ENCODE measurements around the gene NACC1.
"Not testable (repeated sequence)": the region's sequence is repeated elsewhere in the genome, so short reads cannot be mapped to it uniquely, and the experiment has no call there.

NACC1 gene

DNA sequence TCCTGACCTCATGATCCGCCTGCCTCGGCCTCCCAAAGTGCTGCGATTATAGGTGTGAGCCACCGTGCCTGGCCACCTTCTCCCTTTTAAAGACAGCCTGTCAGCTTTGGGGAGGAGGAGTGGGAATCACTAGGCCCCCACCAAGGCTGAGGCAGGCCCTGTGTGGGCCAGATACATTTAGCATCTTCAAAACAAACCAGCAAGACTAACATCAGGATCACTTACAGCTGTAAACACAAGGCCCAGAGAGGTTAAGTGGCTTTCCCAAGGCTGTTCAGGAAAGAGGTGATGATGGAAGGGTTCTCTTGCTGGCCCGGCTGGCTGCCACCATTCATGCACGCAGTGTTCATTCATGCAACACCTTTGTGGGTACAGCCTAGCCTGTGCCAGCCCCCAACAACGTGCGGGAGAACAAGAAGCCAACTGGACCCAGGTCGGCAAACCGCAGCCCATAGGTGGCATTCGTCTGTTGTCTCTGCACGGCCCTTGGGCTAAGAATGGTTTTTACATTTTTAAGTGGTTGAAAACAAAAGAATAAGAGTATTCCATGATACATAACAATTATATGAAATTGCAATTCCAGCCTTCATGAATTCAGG, 55.2 kb downstream of the NACC1 start:
- DNase-seq (ENCODE audit: low read depth): no peak
- no peak for TF ChIP-seq CTCF (IDR thresholded peaks at IDR 0.05; ENCODE audit: control insufficient read depth, insufficient read depth, low read depth, low read length, missing control alignments)
- H3K4me3 ChIP-seq (ENCODE audit: control insufficient read depth, low read depth, low read length): no peak overlapping the region

- no peak for TF ChIP-seq CTCF (IDR thresholded peaks at IDR 0.05; ENCODE audit: control insufficient read depth, insufficient read depth, low read depth, low read length, missing control alignments)
- no peak for DNase-seq (ENCODE audit: low read depth)
- H3K4me3 ChIP-seq (ENCODE audit: control insufficient read depth, low read depth, low read length): no peak overlapping the region
Measured at GRCh38 chr19:13176345-13176744, 58.3 kb downstream of the NACC1 start.

- H3K4me3 ChIP-seq (ENCODE audit: control insufficient read depth, low read depth, low read length); DNase-seq (ENCODE audit: low read depth): not testable (repeated sequence)
Measured at GRCh38 chr19:13177584-13177983, 59.5 kb downstream of the NACC1 start.

GRCh38 chr19:13178291-13178690, 60.2 kb downstream of the NACC1 start:
- H3K4me3 ChIP-seq (ENCODE audit: control insufficient read depth, low read depth, low read length); DNase-seq (ENCODE audit: low read depth): not testable (repeated sequence)

- no peak for TF ChIP-seq CTCF (IDR thresholded peaks at IDR 0.05; ENCODE audit: control insufficient read depth, insufficient read depth, low read depth, low read length, missing control alignments)
- DNase-seq (ENCODE audit: low read depth): no peak
- H3K4me3 ChIP-seq (ENCODE audit: control insufficient read depth, low read depth, low read length): no peak overlapping the region
Measured at GRCh38 chr19:13181747-13182388, 63.8 kb downstream of the NACC1 start.

DNA sequence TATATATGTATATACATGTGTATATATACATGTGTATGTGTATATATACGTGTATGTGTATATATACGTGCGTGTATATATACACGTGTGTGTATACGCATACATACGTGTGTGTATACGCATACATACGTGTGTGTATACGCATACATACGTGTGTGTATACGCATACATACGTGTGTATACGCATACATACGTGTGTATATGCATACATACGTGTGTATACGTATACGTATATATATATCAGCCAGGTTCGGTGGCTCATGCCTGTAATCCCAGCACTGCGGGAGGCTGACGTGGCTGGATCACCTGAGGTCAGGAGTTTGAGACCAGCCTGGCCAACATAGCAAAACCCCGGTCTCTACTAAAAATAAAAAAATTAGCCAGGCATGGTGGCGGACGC, 66.9 kb downstream of the NACC1 start:
- DNase-seq (ENCODE audit: low read depth); H3K4me3 ChIP-seq (ENCODE audit: control insufficient read depth, low read depth, low read length): not testable (repeated sequence)

- not testable (repeated sequence) for DNase-seq (ENCODE audit: low read depth)
Measured at GRCh38 chr19:13185763-13186657, 67.9 kb downstream of the NACC1 start.

DNA sequence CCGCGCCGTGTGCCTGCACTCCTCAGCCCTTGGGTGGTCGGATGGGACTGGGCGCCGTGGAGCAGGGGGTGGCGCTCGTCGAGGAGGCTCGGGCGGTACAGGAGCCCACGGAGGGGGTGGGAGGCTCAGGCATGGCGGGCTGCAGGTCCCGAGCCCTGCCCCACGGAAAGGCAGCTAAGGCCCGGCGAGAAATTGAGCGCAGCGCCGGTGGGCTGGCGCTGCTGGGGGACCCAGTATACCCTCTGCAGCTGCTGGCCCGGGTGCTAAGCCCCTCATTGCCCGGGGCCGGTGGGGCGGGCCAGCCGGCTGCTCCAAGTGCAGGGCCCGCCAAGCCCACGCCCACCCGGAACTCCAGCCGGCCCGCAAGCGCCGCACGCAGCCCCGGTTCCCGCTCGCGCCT, 68.6 kb downstream of the NACC1 start:
- not testable (repeated sequence) for H3K4me3 ChIP-seq (ENCODE audit: control insufficient read depth, low read depth, low read length); DNase-seq (ENCODE audit: low read depth)

More at GRCh38 chr19:13185763-13186657, 67.9 kb downstream of the NACC1 start:
- not testable (repeated sequence) for H3K4me3 ChIP-seq (ENCODE audit: control insufficient read depth, low read depth, low read length)

- DNase-seq (ENCODE audit: low read depth): no peak
- H3K4me3 ChIP-seq (ENCODE audit: control insufficient read depth, low read depth, low read length): no peak overlapping the region
- TF ChIP-seq CTCF (IDR thresholded peaks at IDR 0.05; ENCODE audit: control insufficient read depth, insufficient read depth, low read depth, low read length, missing control alignments): no peak
Measured at GRCh38 chr19:13187419-13187818, 69.4 kb downstream of the NACC1 start.
